ENCODE results near the gene PM20D2. TPM values are rescaled to one million over a fixed set of nuclear protein-coding genes. Genes with fewer than 3 reads are reported as not detected.

PM20D2 gene
- polyA plus RNA-seq, 1 donor: 49.7 TPM

GRCh38 chr6:89145091-89145955 lies 532 bp upstream of the PM20D2 start:
- DNase-seq (ENCODE audit: low read depth): no peak

- no peak for DNase-seq (ENCODE audit: low read depth)
These were observed 1.2 kb downstream of the PM20D2 start for GRCh38 chr6:89146718-89147700.

- no peak for DNase-seq (ENCODE audit: low read depth)
These were observed 2.3 kb downstream of the PM20D2 start for GRCh38 chr6:89148016-89148750.

GRCh38 chr6:89154131-89154530 lies 8.3 kb downstream of the PM20D2 start:
- DNase-seq (ENCODE audit: low read depth): no peak

- no peak for DNase-seq (ENCODE audit: low read depth)
These were observed 14.7 kb downstream of the PM20D2 start for GRCh38 chr6:89160331-89161092.

- DNase-seq (ENCODE audit: low read depth): no peak
These were observed 15.6 kb downstream of the PM20D2 start for GRCh38 chr6:89161326-89162046.

GRCh38 chr6:89162047-89162371 lies 16.2 kb downstream of the PM20D2 start:
- no peak for DNase-seq (ENCODE audit: low read depth)

GRCh38 chr6:89172131-89172530 lies 26.3 kb downstream of the PM20D2 start:
- DNase-seq (ENCODE audit: low read depth): no peak

GRCh38 chr6:89173634-89174033 lies 27.8 kb downstream of the PM20D2 start:
- no peak for DNase-seq (ENCODE audit: low read depth)

- no peak for DNase-seq (ENCODE audit: low read depth)
These were observed 34.3 kb downstream of the PM20D2 start for GRCh38 chr6:89180112-89180511.

- DNase-seq (ENCODE audit: low read depth): peak; percentile 82
These were observed 35.1 kb downstream of the PM20D2 start for GRCh38 chr6:89180971-89181370.

GRCh38 chr6:89183294-89183693 lies 37.4 kb downstream of the PM20D2 start:
- no peak for DNase-seq (ENCODE audit: low read depth)

GRCh38 chr6:89184344-89184743 lies 38.5 kb downstream of the PM20D2 start:
- DNase-seq (ENCODE audit: low read depth): no peak

- no peak for DNase-seq (ENCODE audit: low read depth)
These were observed 40.9 kb downstream of the PM20D2 start for GRCh38 chr6:89186762-89187161.

GRCh38 chr6:89187504-89187903 lies 41.6 kb downstream of the PM20D2 start:
- DNase-seq (ENCODE audit: low read depth): no peak

- DNase-seq (ENCODE audit: low read depth): no peak
These were observed 44.9 kb downstream of the PM20D2 start for GRCh38 chr6:89190741-89191140.

- DNase-seq (ENCODE audit: low read depth): no peak
These were observed 48.7 kb downstream of the PM20D2 start for GRCh38 chr6:89194559-89194958.

- DNase-seq (ENCODE audit: low read depth): no peak
These were observed 51.3 kb downstream of the PM20D2 start for GRCh38 chr6:89197141-89197540.

- DNase-seq (ENCODE audit: low read depth): no peak
These were observed 52.4 kb downstream of the PM20D2 start for GRCh38 chr6:89198235-89198634.

GRCh38 chr6:89199579-89199978 lies 53.7 kb downstream of the PM20D2 start:
- DNase-seq (ENCODE audit: low read depth): no peak
